ENCODE measurements around the gene SRGAP2. TPM values are rescaled to one million over a fixed set of nuclear protein-coding genes. Genes with fewer than 3 reads are reported as not detected.
"Not testable (repeated sequence)": the region's sequence is repeated elsewhere in the genome, so short reads cannot be mapped to it uniquely, and the experiment has no call there.

The SRGAP2 gene
- total RNA-seq, 1 donor from 2014 or later, result 92.5 TPM

DNA sequence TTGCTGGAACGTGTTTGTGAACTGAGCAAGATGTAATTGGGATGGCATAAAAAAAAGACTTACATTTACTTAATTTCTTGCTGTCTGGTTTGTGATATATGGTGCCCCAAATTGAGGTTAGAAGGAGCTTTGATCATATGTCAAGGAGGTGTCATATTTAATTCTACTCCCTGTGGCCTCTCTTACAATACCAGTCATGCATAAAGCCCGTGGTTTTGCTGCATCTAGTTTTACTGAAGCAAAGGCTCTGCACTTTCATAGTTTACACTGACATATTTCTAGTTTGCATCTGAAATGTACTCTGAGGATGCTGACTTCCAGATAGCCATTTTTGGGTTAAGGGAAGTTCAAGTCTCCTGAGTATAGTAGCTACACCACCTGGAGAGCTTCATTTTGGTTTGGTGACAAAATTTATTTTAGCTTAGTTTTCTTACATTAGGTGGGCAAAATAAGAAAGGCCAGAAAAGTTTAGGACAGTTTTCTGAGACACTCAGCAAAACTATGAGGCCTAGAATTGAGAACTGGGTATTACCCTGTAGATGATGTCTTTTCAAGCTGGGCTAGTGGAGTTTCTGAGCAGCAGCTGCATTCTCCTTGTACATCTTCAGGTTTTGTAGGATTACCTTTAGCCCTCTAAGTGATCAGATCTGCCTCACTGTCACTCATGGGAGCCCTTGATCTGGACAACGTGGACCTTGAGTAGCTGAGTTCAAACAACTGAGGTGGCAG is 47.8 kb downstream of the SRGAP2 start:
- intact Hi-C loops (cut with micrococcal nuclease), result not testable (repeated sequence)

DNA sequence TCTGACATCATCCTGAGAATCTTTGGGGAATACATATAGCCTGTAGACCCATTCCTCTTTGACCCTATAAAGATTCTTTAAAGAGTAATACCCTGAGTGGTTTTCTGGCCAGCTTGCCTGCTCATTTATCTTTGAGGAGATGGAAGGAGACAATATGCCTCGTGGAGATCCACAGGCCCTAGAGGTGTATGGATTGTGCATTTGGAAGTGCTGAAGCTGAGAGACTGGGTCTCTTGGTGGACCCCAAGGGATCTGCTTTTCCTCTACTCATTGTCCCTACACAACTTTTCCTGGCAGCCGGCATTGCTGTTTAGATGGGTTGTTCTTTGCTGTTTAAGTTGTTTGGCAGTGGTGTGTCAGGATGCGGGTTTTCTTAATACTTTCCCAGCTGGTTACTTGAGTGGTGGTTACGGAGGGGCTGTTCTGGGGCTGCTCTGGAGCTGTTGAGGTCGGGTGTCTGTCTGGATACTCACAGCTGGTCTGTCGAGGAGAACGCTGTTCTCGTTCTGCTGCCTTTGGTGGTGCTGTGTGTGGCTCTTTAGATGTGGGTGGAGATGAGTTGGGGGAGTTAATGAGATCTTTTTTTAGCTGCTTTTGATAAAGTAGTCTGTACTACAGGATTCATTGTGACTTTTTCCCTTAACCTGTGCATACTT is 49.5 kb downstream of the SRGAP2 start:
- intact Hi-C loops (cut with micrococcal nuclease), result not testable (repeated sequence)

Other genes with a start within 250 kb of the SRGAP2 start
- gene RAB7B, start 200.1 kb upstream of the SRGAP2 start, total RNA-seq, result not detected in 2 replicates
- not detected in 2 replicates for gene CTSE, start 179.6 kb upstream of the SRGAP2 start, total RNA-seq
- not detected in 2 replicates for gene RHEX, start 150.4 kb upstream of the SRGAP2 start, total RNA-seq
- not detected in 2 replicates for gene AVPR1B, start 86.2 kb upstream of the SRGAP2 start, total RNA-seq
- gene FAM72A, start 702 bp upstream of the SRGAP2 start, total RNA-seq, result 20.6 and 27.6 TPM in 2 replicates